ENCODE results near the gene SSR4. TPM values are rescaled to one million over a fixed set of nuclear protein-coding genes. Genes with fewer than 3 reads are reported as not detected.

The SSR4 gene
- total and polyA plus RNA-seq, 2 of the 8 experiments (the other 6 are each of a cell fraction or from before 2014, with no cell fraction given) = 168 to 642 TPM

- Histone ChIP-seq H3K27me3 (replicated peaks in 1 of 4; ENCODE audit: control insufficient read depth in 3 of 4, extremely low read depth in 1 of 4, insufficient read depth in 3 of 4, low read length in 3 of 4) (no peaks in the 10 kb centered on the region), H2BK20ac (ENCODE audit: low read length) (no peak overlapping the region), H4K5ac (ENCODE audit: insufficient read length, low read depth, low read length) (no peak overlapping the region), H3K4me1 (replicated peaks in 1 of 4; ENCODE audit: control insufficient read depth in 3 of 4, insufficient read depth in 4 of 4, low read length in 3 of 4) (peaks cover 0 to 8% (median 4%) of the 10 kb centered on the region in 4 experiments; a peak in 5 of 7 replicates), H3K4ac (replicated peaks; ENCODE audit: insufficient read length, low read depth, low read length) (no peak overlapping the region), H2AK5ac (ENCODE audit: low read depth, low read length) (no peak overlapping the region), H4K20me1 (replicated peaks in 1 of 2; ENCODE audit: control insufficient read depth in 1 of 2, insufficient read depth in 2 of 2, low read length in 2 of 2) (no peaks in the 10 kb centered on the region), H2BK15ac (ENCODE audit: low read length) (no peak overlapping the region), H3K23ac (ENCODE audit: insufficient read length) (no peak overlapping the region), H3K23me2 (ENCODE audit: low read depth, low read length) (no peaks in the 10 kb centered on the region), H3K79me1 (ENCODE audit: low read depth, low read length) (no peaks in the 10 kb centered on the region), H3K4me2 (ENCODE audit: insufficient read depth in 1 of 2, low read depth in 2 of 2, low read length in 2 of 2) (no peak overlapping the region), H2AFZ (ENCODE audit: low read length) (no peak overlapping the region), H3K56ac (replicated peaks; ENCODE audit: insufficient read length, low read depth, low read length) (no peak overlapping the region), H2BK12ac (ENCODE audit: low read depth, low read length) (no peak overlapping the region), H3K9ac (replicated peaks in 1 of 4; ENCODE audit: extremely low read depth in 1 of 4, low read depth in 3 of 4, low read length in 3 of 4) (no peak overlapping the region), H3K18ac (ENCODE audit: extremely low read depth, low read length) (no peak overlapping the region), H3K14ac (ENCODE audit: insufficient read length) (no peak overlapping the region), H2BK5ac (ENCODE audit: low read depth, low read length) (no peak overlapping the region), H3K27ac (ENCODE audit: low read depth, low read length) (no peak overlapping the region), H4K8ac (ENCODE audit: extremely low read depth, insufficient read depth, low read length) (no peak overlapping the region), H4K91ac (replicated peaks; ENCODE audit: insufficient read length, low read length) (no peak overlapping the region), H3K79me2 (ENCODE audit: control insufficient read depth in 1 of 2, insufficient read depth in 2 of 2, low read length in 2 of 2) (no peaks in the 10 kb centered on the region), H3K36me3 (ENCODE audit: control insufficient read depth in 2 of 4, insufficient read depth in 4 of 4, low read length in 3 of 4) (no peaks in the 10 kb centered on the region), H3K9me3 (ENCODE audit: insufficient read depth in 2 of 2, low read depth in 1 of 2, low read length in 1 of 2) (no peaks in the 10 kb centered on the region), H2BK120ac (replicated peaks; ENCODE audit: low read depth, low read length) (no peak overlapping the region), H3K4me3 (ENCODE audit: extremely low read depth in 1 of 4, insufficient read depth in 2 of 4, low read depth in 3 of 4, low read length in 4 of 4) (no peak overlapping the region)
- WGBS, 2 experiments (ENCODE audit: extremely low coverage in 1 of 2, insufficient coverage in 1 of 2, insufficient read length in 1 of 2, insufficient replicate concordance in 2 of 2, low coverage in 1 of 2, low lambda C conversion rate in 2 of 2, missing lambda C conversion rate in 1 of 2) = 92% methylated on average over 11 of the region's 22 CpGs; no CpG with 5 or more reads in 1 of the 2 experiments
- ChIA-PET CTCF (ENCODE audit: partially characterized antibody) (interaction anchor here (0.7 to 1.9 kb wide), 9 partner anchors 10 to 171 kb away, joined by 3 to 10 read pairs (median 4); partner anchors contain the start of gene SRPK3), POLR2A (ENCODE audit: partially characterized antibody) (interaction anchor here (1.1 to 3.0 kb wide), 2 partner anchors 10 to 203 kb away, joined by 3 to 13 read pairs; partner anchors contain the start of gene HCFC1)
- DNase-seq (ENCODE audit: low read depth in 1 of 2, low spot score in 2 of 2) (no peak), FAIRE-seq (no peak)
- no peak for TF ChIP-seq POU5F1 (IDR thresholded peaks at IDR 0.05; ENCODE audit: low read depth, low read length)
- peak in 2 of 3 experiments; percentile 11 to 25; a peak in 1 of 4 replicates for TF ChIP-seq CTCF (IDR thresholded peaks at IDR 0.05; ENCODE audit: control extremely low read depth in 1 of 3, insufficient read depth in 1 of 3, low read depth in 1 of 3, low read length in 3 of 3)
Observed at GRCh38 chrX:153768311-153769157, 25.9 kb upstream of the SSR4 start.

All from H1 (cell line).